CD4-positive, alpha-beta T cell treated with Interleukin-15 for 4 hours (primary cell): Measurements from ENCODE around the gene HK3.

Source experiments
- DNase-seq: peaks from one replicate; pipeline ENCODE4 v3.0.0-alpha.2; 2020; ENCODE audit warnings: low spot score

HK3 gene

GRCh38 chr5:176849611-176850227 lies 49.4 kb downstream of the HK3 start:
- no peak for DNase-seq

- no peak for DNase-seq
These were observed 50.5 kb downstream of the HK3 start for GRCh38 chr5:176848651-176849050.

- no peak for DNase-seq
These were observed 51.3 kb downstream of the HK3 start for GRCh38 chr5:176847726-176848290.

GRCh38 chr5:176847148-176847547 lies 52.0 kb downstream of the HK3 start:
- DNase-seq, result no peak

GRCh38 chr5:176846335-176847140 lies 52.6 kb downstream of the HK3 start:
- no peak for DNase-seq

GRCh38 chr5:176845392-176845713 lies 53.8 kb downstream of the HK3 start:
- DNase-seq, result no peak

- DNase-seq, result no peak
These were observed 54.3 kb downstream of the HK3 start for GRCh38 chr5:176844706-176845391.

- no peak for DNase-seq
These were observed 54.9 kb downstream of the HK3 start for GRCh38 chr5:176844281-176844680.

- DNase-seq, result no peak
These were observed 55.5 kb downstream of the HK3 start for GRCh38 chr5:176843673-176844072.

GRCh38 chr5:176837707-176838115 lies 61.4 kb downstream of the HK3 start:
- DNase-seq, result peak; percentile 45

- DNase-seq, result no peak
These were observed 62.1 kb downstream of the HK3 start for GRCh38 chr5:176836811-176837706.

- no peak for DNase-seq
These were observed 63.2 kb downstream of the HK3 start for GRCh38 chr5:176835918-176836317.

GRCh38 chr5:176833286-176833685 lies 65.9 kb downstream of the HK3 start:
- DNase-seq, result no peak

- no peak for DNase-seq
These were observed 67.0 kb downstream of the HK3 start for GRCh38 chr5:176832162-176832561.

- DNase-seq, result no peak
These were observed 67.7 kb downstream of the HK3 start for GRCh38 chr5:176831425-176831824.

- no peak for DNase-seq
These were observed 68.1 kb downstream of the HK3 start for GRCh38 chr5:176830995-176831423.
